ENCODE measurements around the gene GREB1L.

GREB1L gene

GRCh38 chr18:21496277-21496835 is 254.3 kb downstream of the GREB1L start:
- ChIA-PET CTCF (interaction anchor here (1.5 kb wide), 1 partner anchor 9 kb away, joined by 7 read pairs; no protein-coding TSS in a partner anchor), POLR2A (no interaction called here)
- Histone ChIP-seq H3K4me1 (ENCODE audit: control extremely low read depth in 1 of 4, control insufficient read depth in 4 of 4, insufficient read depth in 4 of 4, low read length in 3 of 4) (no peaks in the 10 kb centered on the region), H3K36me3 (ENCODE audit: control insufficient read depth in 4 of 4, insufficient read depth in 4 of 4, low read length in 3 of 4) (no peaks in the 10 kb centered on the region), H3K27me3 (replicated peaks in 2 of 5; ENCODE audit: control insufficient read depth in 4 of 5, insufficient read depth in 5 of 5, low read length in 4 of 5) (no peaks in the 10 kb centered on the region), H3K4me3 (ENCODE audit: control insufficient read depth in 1 of 7, extremely low read depth in 1 of 7, insufficient read depth in 4 of 7, low read depth in 2 of 7, low read length in 6 of 7) (no peak overlapping the region), H3K9me3 (ENCODE audit: control extremely low read depth in 1 of 5, control insufficient read depth in 4 of 5, insufficient read depth in 2 of 5, low read depth in 1 of 5, low read length in 4 of 5) (no peaks in the 10 kb centered on the region), H3K27ac (ENCODE audit: insufficient read depth in 1 of 2, low read depth in 1 of 2, low read length in 2 of 2, poor library complexity in 1 of 2, severe bottlenecking in 2 of 2) (no peak overlapping the region)
- 92% methylated on average over 12 of the region's 12 CpGs for WGBS (ENCODE audit: insufficient coverage)
- DNase-seq: no peak

DNA sequence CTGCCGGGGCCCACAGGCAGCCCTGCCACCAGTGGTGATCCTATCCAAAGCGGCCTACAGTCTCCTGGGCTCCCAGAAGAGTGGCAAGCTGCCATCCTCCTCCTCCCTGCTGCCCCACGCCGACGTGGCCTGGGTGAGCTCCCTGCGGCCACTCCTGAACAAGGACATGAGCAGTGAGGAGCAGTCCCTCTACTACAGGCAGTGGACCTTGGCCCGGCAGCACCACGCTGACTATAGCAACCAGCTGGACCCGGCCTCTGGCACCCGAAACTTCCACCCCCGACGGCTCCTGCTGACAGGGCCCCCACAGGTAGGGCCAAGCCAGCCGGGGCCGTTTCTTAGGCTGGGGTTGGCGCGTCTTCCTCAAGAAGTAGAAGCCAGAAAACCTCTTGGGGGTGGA is 258.0 kb downstream of the GREB1L start:
- no peak overlapping the region for H3K27ac ChIP-seq (ENCODE audit: insufficient read depth in 1 of 2, low read depth in 1 of 2, low read length in 2 of 2, poor library complexity in 1 of 2, severe bottlenecking in 2 of 2)
- no peaks in the 10 kb centered on the region for H3K27me3 ChIP-seq (replicated peaks in 2 of 5; ENCODE audit: control insufficient read depth in 4 of 5, insufficient read depth in 5 of 5, low read length in 4 of 5)
- ChIA-PET POLR2A (no interaction called here), CTCF (interaction anchor here (0.9 kb wide), 1 partner anchor 10 kb away, joined by 3 read pairs; no protein-coding TSS in a partner anchor)
- DNase-seq: no peak
- no peaks in the 10 kb centered on the region for H3K9me3 ChIP-seq (ENCODE audit: control extremely low read depth in 1 of 5, control insufficient read depth in 4 of 5, insufficient read depth in 2 of 5, low read depth in 1 of 5, low read length in 4 of 5)
- H3K4me3 ChIP-seq (ENCODE audit: control insufficient read depth in 1 of 7, extremely low read depth in 1 of 7, insufficient read depth in 4 of 7, low read depth in 2 of 7, low read length in 6 of 7): no peak overlapping the region
- no peaks in the 10 kb centered on the region for H3K4me1 ChIP-seq (ENCODE audit: control extremely low read depth in 1 of 4, control insufficient read depth in 4 of 4, insufficient read depth in 4 of 4, low read length in 3 of 4)
- no peaks in the 10 kb centered on the region for H3K36me3 ChIP-seq (ENCODE audit: control insufficient read depth in 4 of 4, insufficient read depth in 4 of 4, low read length in 3 of 4)
- WGBS (ENCODE audit: insufficient coverage): 94% methylated on average over 13 of the region's 16 CpGs

DNA sequence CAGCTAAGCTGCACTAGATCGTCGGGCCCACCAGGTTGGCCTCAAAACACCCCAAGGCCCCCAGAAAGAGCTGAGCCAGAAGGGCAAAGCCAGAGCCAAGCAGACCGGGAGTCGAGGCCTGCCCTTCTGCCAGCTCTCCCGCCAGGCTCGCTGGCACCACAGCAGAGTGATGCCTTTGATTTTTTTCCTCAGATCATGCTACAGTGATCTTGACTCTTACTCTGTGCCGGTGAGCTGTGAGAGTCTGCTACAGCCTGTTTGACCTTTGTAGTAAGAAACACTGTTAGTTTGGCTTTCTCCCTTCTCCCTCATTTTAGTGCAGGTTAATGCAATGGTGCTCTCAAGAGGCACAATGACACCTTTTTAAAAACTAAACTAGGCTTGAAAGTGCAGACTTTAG is 260.6 kb downstream of the GREB1L start:
- Histone ChIP-seq H3K9me3 (ENCODE audit: control extremely low read depth in 1 of 5, control insufficient read depth in 4 of 5, insufficient read depth in 2 of 5, low read depth in 1 of 5, low read length in 4 of 5) (no peaks in the 10 kb centered on the region), H3K4me3 (ENCODE audit: control insufficient read depth in 1 of 7, extremely low read depth in 1 of 7, insufficient read depth in 4 of 7, low read depth in 2 of 7, low read length in 6 of 7) (no peak overlapping the region), H3K36me3 (ENCODE audit: control insufficient read depth in 4 of 4, insufficient read depth in 4 of 4, low read length in 3 of 4) (no peaks in the 10 kb centered on the region), H3K27me3 (replicated peaks in 2 of 5; ENCODE audit: control insufficient read depth in 4 of 5, insufficient read depth in 5 of 5, low read length in 4 of 5) (no peaks in the 10 kb centered on the region), H3K27ac (ENCODE audit: insufficient read depth in 1 of 2, low read depth in 1 of 2, low read length in 2 of 2, poor library complexity in 1 of 2, severe bottlenecking in 2 of 2) (no peak overlapping the region), H3K4me1 (ENCODE audit: control extremely low read depth in 1 of 4, control insufficient read depth in 4 of 4, insufficient read depth in 4 of 4, low read length in 3 of 4) (no peaks in the 10 kb centered on the region)
- CTCF ChIA-PET: interaction anchor here (0.5 to 1.3 kb wide), 2 partner anchors 13 to 471 kb away, joined by 3 to 7 read pairs; no protein-coding TSS in a partner anchor
- 98% methylated on average over 7 of the region's 7 CpGs for WGBS (ENCODE audit: insufficient coverage)
- POLR2A ChIA-PET: no interaction called here
- no peak for DNase-seq

- ChIA-PET POLR2A (no interaction called here), CTCF (no interaction called here)
- no peak overlapping the region for H3K27ac ChIP-seq (ENCODE audit: insufficient read depth in 1 of 2, low read depth in 1 of 2, low read length in 2 of 2, poor library complexity in 1 of 2, severe bottlenecking in 2 of 2)
- no peaks in the 10 kb centered on the region for H3K27me3 ChIP-seq (replicated peaks in 2 of 5; ENCODE audit: control insufficient read depth in 4 of 5, insufficient read depth in 5 of 5, low read length in 4 of 5)
- no peaks in the 10 kb centered on the region for H3K4me1 ChIP-seq (ENCODE audit: control extremely low read depth in 1 of 4, control insufficient read depth in 4 of 4, insufficient read depth in 4 of 4, low read length in 3 of 4)
- H3K4me3 ChIP-seq (ENCODE audit: control insufficient read depth in 1 of 7, extremely low read depth in 1 of 7, insufficient read depth in 4 of 7, low read depth in 2 of 7, low read length in 6 of 7): no peak overlapping the region
- DNase-seq: no peak
- 98% methylated on average over 11 of the region's 13 CpGs for WGBS (ENCODE audit: insufficient coverage)
- no peaks in the 10 kb centered on the region for H3K36me3 ChIP-seq (ENCODE audit: control insufficient read depth in 4 of 4, insufficient read depth in 4 of 4, low read length in 3 of 4)
- no peaks in the 10 kb centered on the region for H3K9me3 ChIP-seq (ENCODE audit: control extremely low read depth in 1 of 5, control insufficient read depth in 4 of 5, insufficient read depth in 2 of 5, low read depth in 1 of 5, low read length in 4 of 5)
Observed at GRCh38 chr18:21507913-21508701, 266.1 kb downstream of the GREB1L start.

GRCh38 chr18:21509062-21509461 is 267.0 kb downstream of the GREB1L start:
- Histone ChIP-seq H3K27me3 (replicated peaks in 2 of 5; ENCODE audit: control insufficient read depth in 4 of 5, insufficient read depth in 5 of 5, low read length in 4 of 5) (no peaks in the 10 kb centered on the region), H3K9me3 (ENCODE audit: control extremely low read depth in 1 of 5, control insufficient read depth in 4 of 5, insufficient read depth in 2 of 5, low read depth in 1 of 5, low read length in 4 of 5) (no peaks in the 10 kb centered on the region), H3K4me3 (ENCODE audit: control insufficient read depth in 1 of 7, extremely low read depth in 1 of 7, insufficient read depth in 4 of 7, low read depth in 2 of 7, low read length in 6 of 7) (no peak overlapping the region), H3K36me3 (ENCODE audit: control insufficient read depth in 4 of 4, insufficient read depth in 4 of 4, low read length in 3 of 4) (peaks cover 0 to 7% (median 3%) of the 10 kb centered on the region in 4 experiments), H3K4me1 (ENCODE audit: control extremely low read depth in 1 of 4, control insufficient read depth in 4 of 4, insufficient read depth in 4 of 4, low read length in 3 of 4) (no peaks in the 10 kb centered on the region), H3K27ac (ENCODE audit: insufficient read depth in 1 of 2, low read depth in 1 of 2, low read length in 2 of 2, poor library complexity in 1 of 2, severe bottlenecking in 2 of 2) (no peak overlapping the region)
- 95% methylated on average over 5 of the region's 5 CpGs for WGBS (ENCODE audit: insufficient coverage)
- no peak for DNase-seq
- POLR2A ChIA-PET: no interaction called here
- CTCF ChIA-PET: no interaction called here

GRCh38 chr18:21513292-21513691 is 271.3 kb downstream of the GREB1L start:
- ChIA-PET POLR2A (no interaction called here), CTCF (no interaction called here)
- Histone ChIP-seq H3K4me3 (ENCODE audit: control insufficient read depth in 1 of 7, extremely low read depth in 1 of 7, insufficient read depth in 4 of 7, low read depth in 2 of 7, low read length in 6 of 7) (no peak overlapping the region), H3K27ac (ENCODE audit: insufficient read depth in 1 of 2, low read depth in 1 of 2, low read length in 2 of 2, poor library complexity in 1 of 2, severe bottlenecking in 2 of 2) (no peak overlapping the region), H3K9me3 (ENCODE audit: control extremely low read depth in 1 of 5, control insufficient read depth in 4 of 5, insufficient read depth in 2 of 5, low read depth in 1 of 5, low read length in 4 of 5) (no peaks in the 10 kb centered on the region), H3K4me1 (ENCODE audit: control extremely low read depth in 1 of 4, control insufficient read depth in 4 of 4, insufficient read depth in 4 of 4, low read length in 3 of 4) (no peaks in the 10 kb centered on the region), H3K27me3 (replicated peaks in 2 of 5; ENCODE audit: control insufficient read depth in 4 of 5, insufficient read depth in 5 of 5, low read length in 4 of 5) (no peaks in the 10 kb centered on the region), H3K36me3 (ENCODE audit: control insufficient read depth in 4 of 4, insufficient read depth in 4 of 4, low read length in 3 of 4) (peaks cover 0 to 7% (median 3%) of the 10 kb centered on the region in 4 experiments)
- no peak for DNase-seq
- WGBS (ENCODE audit: insufficient coverage): 100% methylated on average over 2 of the region's 2 CpGs

- Histone ChIP-seq H3K9me3 (ENCODE audit: control extremely low read depth in 1 of 5, control insufficient read depth in 4 of 5, insufficient read depth in 2 of 5, low read depth in 1 of 5, low read length in 4 of 5) (no peaks in the 10 kb centered on the region), H3K4me1 (ENCODE audit: control extremely low read depth in 1 of 4, control insufficient read depth in 4 of 4, insufficient read depth in 4 of 4, low read length in 3 of 4) (no peaks in the 10 kb centered on the region), H3K4me3 (ENCODE audit: control insufficient read depth in 1 of 7, extremely low read depth in 1 of 7, insufficient read depth in 4 of 7, low read depth in 2 of 7, low read length in 6 of 7) (no peak overlapping the region), H3K36me3 (ENCODE audit: control insufficient read depth in 4 of 4, insufficient read depth in 4 of 4, low read length in 3 of 4) (peaks cover 0 to 7% (median 3%) of the 10 kb centered on the region in 4 experiments), H3K27me3 (replicated peaks in 2 of 5; ENCODE audit: control insufficient read depth in 4 of 5, insufficient read depth in 5 of 5, low read length in 4 of 5) (no peaks in the 10 kb centered on the region), H3K27ac (ENCODE audit: insufficient read depth in 1 of 2, low read depth in 1 of 2, low read length in 2 of 2, poor library complexity in 1 of 2, severe bottlenecking in 2 of 2) (no peak overlapping the region)
- no peak for DNase-seq
- ChIA-PET CTCF (no interaction called here), POLR2A (no interaction called here)
- WGBS (ENCODE audit: insufficient coverage): 93% methylated on average over 4 of the region's 5 CpGs
Observed at GRCh38 chr18:21513741-21514140, 271.7 kb downstream of the GREB1L start.
